Cardiac ventricle fibroblast (primary cell): ENCODE results near the gene HIGD1A. TPM values are rescaled to one million over a fixed set of nuclear protein-coding genes. Genes with fewer than 3 reads are reported as not detected.

Source experiments
- total RNA-seq: library from RNA; depleted of rRNA; stranded (reverse); fragments of >200 nt; gene quantifications from 2 replicates; pipeline ENCODE4 v1.2.3, GENCODE V29; 2015

The HIGD1A gene
- total RNA-seq = 72.4 and 82.8 TPM in 2 replicates

DNA sequence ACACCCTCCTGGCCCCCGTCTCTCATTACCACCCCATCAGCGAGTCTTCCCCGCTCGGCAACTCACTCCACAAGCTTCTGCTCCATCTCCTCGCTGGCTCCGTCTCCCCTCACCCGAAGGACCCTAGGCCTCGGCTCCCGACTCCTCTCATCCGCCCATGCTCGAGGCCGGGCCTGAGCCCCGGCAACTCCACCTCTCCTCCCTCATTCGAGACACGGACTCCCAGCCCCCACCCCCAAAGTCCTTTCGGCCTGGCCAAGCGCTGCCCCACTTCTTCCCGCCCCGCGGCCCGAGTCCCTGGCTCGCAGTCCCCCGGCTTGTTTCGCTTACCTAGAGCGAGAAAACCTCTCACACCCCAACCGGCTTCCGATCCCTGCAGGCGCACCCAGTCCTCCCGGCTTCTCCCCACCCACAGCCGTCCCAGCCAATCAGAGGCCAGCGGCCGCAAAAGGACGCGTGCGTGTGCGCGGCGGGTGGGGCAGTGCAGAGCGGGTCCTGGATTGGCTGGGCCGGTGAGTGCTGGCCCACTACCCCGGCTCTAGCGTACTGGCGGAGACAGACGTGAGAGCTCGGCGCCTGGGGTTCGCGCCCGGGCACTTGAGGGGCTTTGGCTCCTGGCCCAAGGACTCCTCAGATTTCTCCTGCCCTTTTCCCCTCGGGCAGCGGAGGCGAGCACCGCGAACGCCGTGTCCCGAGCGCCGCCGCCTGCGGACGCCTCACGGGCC, at the start of gene HIGD1A:
TSS of gene HIGD1A (minus strand) at position 385 of the 725 bp plus-strand sequence. CDS start 10,237 bp downstream, outside the sequence.

DNA sequence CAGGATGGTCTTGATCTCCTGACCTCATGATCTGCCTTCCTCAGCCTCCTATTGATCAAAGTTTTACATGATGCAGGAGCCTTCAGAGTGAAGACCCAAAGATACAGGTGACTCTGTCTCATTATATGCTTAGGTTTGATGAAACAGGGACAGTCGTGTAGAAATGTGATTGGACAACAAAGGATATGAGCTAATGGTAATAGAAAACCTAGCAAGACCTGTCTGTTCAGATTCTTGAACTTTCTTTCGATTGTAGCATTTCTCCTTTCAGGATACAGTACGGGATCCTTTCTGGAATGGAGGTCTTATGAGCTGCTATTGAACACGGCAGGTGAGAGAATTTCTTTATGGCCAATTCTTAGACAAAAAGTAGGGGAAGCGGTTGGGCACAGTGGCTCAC, 4.9 kb upstream of the HIGD1A start, which contains the start of gene ACKR2:
TSS of gene ACKR2 (plus strand) at position 244 of the 400 bp plus-strand sequence. CDS start 55,058 bp downstream, outside the sequence.

DNA sequence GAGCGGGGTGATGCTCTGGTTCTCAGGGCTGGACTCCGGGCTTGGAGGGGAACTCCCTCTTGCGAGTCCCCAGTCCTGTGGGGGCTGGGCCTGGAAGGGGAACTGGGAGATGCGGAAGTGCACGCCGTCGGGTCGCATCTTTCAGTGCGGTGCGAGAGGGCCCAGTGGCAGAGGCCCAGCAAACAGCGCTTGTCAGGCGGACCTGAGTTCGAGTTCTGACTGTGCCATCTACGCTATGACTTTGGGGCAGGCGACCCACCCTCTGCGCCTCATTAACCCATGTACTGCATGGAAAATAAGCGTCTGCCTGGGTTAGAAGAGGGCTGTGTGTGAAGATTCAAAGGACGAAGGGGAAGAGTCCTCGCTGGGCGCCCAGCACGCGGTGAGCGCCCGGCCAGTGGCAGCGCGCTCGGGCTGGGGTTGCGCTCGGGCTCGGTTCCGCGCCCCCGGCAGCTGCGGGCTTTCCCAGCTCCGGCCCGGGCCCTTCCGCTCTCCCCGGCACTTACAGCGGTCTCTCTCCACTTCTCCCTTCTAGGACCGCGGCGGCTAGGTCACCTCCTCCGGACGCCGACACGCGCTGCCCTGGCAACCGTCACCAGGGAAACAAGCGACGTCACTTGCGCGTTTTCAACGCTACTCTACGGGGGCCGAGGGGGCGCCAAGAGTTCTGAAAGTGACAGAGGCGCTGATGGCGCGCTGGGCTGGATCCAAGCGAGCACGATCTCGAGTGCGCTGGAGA, 31.5 kb downstream of the HIGD1A start, which contains the start of gene CCDC13:
TSS of gene CCDC13 (minus strand) at position 584 of the 739 bp plus-strand sequence. CDS start 14,908 bp downstream, outside the sequence.

Other genes with a start within 250 kb of the HIGD1A start
- gene SEC22C, start 222.5 kb downstream of the HIGD1A start, total RNA-seq = 44.5 and 66.8 TPM in 2 replicates
- 22.1 and 22.9 TPM in 2 replicates for gene SS18L2, start 213.6 kb downstream of the HIGD1A start, total RNA-seq
- gene NKTR, start 203.8 kb downstream of the HIGD1A start, total RNA-seq = 22.7 and 26.0 TPM in 2 replicates
- 20.2 and 27.4 TPM in 2 replicates for gene ZBTB47, start 150.8 kb downstream of the HIGD1A start, total RNA-seq
- gene KLHL40, start 119.0 kb downstream of the HIGD1A start, total RNA-seq = not detected in 2 replicates
- gene HHATL, start 101.7 kb downstream of the HIGD1A start, total RNA-seq = not detected in 2 replicates
- gene CCDC13, start 31.2 kb downstream of the HIGD1A start, total RNA-seq = 1.4 and 2.0 TPM in 2 replicates
- 0.39 and 1.00 TPM in 2 replicates for gene ACKR2, start 5.0 kb upstream of the HIGD1A start, total RNA-seq
- not detected in 2 replicates for gene CYP8B1, start 71.4 kb upstream of the HIGD1A start, total RNA-seq
- 1.1 and 1.4 TPM in 2 replicates for gene ZNF662, start 101.7 kb upstream of the HIGD1A start, total RNA-seq
- gene GASK1A, start 174.8 kb upstream of the HIGD1A start, total RNA-seq = 0.15 and 0.75 TPM in 2 replicates